ENCODE measurements around the gene FDX2. TPM values are rescaled to one million over a fixed set of nuclear protein-coding genes. Genes with fewer than 3 reads are reported as not detected.

Gene FDX2
- total and polyA plus RNA-seq, 9 donors: 2.5 to 23.6 (median 13.2) TPM

DNA sequence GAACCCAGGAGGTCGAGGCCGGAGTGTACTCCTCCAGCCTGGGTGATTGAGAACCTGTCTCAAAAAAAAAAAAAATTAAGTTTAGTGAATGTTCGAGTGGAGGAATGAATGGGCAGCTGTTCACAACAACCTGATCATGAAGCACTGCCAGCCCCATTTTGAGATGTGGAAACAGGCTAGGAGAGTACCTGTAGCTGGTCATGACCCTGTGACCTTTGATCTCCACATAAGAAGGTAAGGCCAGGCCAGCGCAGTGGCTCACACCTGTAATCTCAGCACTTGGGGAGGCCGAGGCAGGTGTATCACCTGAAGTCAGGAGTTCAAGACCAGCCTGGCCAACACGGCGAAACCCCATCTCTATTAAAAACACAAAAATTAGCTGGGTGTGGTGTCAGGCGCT is 9.9 kb upstream of the FDX2 start:
- no peak overlapping the region for H3K27ac ChIP-seq
- TF ChIP-seq EP300 (IDR thresholded peaks at IDR 0.05) (no peak), POLR2A (IDR thresholded peaks at IDR 0.05) (no peak), CTCF (IDR thresholded peaks at IDR 0.05) (no peak)
- intact Hi-C loops (cut with DNase I): no loop called here
- H3K27me3 ChIP-seq: no peaks in the 10 kb centered on the region
- DNase-seq: no peak
- H3K4me3 ChIP-seq: no peak overlapping the region
- H3K9me3 ChIP-seq: no peaks in the 10 kb centered on the region
- no peaks in the 10 kb centered on the region for H3K4me1 ChIP-seq (ENCODE audit: insufficient read depth)
- H3K36me3 ChIP-seq: no peaks in the 10 kb centered on the region
- 84 to 86% (median 84%) methylated on average over 8 of the region's 8 CpGs for WGBS, 3 donors

DNA sequence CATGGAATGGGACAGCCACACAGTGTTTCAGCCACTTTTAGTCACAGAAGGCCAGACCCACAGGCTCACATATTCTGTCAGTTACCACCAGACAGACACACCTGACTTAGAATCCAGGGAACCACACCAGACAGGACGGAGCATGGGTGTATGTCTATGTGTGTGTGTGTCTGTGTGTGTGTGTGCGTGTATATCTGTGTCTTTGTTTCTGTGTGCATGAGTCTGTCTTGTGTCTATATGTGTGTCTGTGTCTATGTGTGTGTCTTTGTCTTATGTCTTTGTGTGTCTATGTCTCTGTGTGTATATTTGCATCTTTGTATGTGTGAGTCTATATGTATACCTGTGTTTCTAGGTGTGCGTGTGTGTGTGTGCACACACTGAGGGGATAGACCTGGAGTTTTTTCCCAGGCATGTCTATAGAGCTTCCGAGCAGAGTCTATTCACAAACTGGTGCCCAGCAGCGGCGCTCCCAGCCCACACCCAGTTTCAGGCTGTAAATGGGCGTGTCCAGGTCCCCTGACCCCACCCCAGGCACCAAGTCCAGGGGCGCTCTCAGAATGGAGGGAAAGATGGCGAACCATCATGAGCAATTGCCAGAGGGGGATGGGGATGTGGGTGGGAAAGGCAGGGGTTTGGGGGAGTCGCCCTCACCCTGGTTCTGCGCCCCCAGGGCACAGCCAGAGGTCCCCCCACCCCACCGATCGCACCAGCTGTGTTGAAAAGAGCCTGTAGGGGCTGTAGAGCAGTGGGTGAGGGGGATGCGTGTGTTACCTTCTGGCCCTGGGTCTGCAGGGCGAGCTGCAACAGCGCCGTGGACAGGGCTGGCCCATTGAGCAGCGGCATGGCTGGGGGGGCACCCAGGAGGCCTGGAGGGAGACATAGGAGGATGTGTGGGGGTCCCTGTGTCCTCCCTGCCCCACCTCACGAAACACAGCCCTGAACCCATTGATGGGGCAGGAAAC is 6.3 kb upstream of the FDX2 start:
- no peak for DNase-seq
- intact Hi-C loops (cut with DNase I): no loop called here
- TF ChIP-seq EP300 (IDR thresholded peaks at IDR 0.05): no peak
- no peak for TF ChIP-seq CTCF (IDR thresholded peaks at IDR 0.05)
- no peak for TF ChIP-seq POLR2A (IDR thresholded peaks at IDR 0.05)
- Histone ChIP-seq H3K9me3 (no peaks in the 10 kb centered on the region), H3K27me3 (no peaks in the 10 kb centered on the region), H3K27ac (no peak overlapping the region), H3K36me3 (no peaks in the 10 kb centered on the region), H3K4me1 (ENCODE audit: insufficient read depth) (no peaks in the 10 kb centered on the region), H3K4me3 (no peak overlapping the region)
- WGBS, 3 donors: 90 to 94% (median 91%) methylated on average over 17 to 19 of the region's 19 CpGs

DNA sequence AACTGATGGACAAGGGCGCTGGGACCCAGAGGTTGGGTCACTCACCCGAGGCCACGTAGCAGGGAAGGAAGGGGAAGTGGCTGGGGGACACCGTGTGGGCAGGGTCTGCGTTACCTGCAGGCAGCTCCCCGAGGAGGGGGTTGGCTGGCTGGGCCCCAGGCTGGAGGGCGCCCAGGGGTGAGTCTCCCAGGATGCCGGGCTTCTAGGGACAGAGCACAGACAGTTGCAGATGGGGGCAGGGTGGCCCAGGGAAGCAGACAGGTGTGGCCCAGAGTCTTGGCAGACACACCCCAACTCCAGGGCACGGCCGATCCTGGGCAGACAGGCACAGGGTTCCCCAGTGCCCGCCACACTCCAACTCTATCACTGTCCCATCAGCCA is 5.6 kb upstream of the FDX2 start:
- Histone ChIP-seq H3K27me3 (no peaks in the 10 kb centered on the region), H3K36me3 (no peaks in the 10 kb centered on the region), H3K4me1 (ENCODE audit: insufficient read depth) (no peaks in the 10 kb centered on the region), H3K4me3 (no peak overlapping the region), H3K9me3 (no peaks in the 10 kb centered on the region), H3K27ac (no peak overlapping the region)
- no peak for TF ChIP-seq EP300 (IDR thresholded peaks at IDR 0.05)
- intact Hi-C loops (cut with DNase I): no loop called here
- DNase-seq: no peak
- 89 to 91% (median 91%) methylated on average over 11 of the region's 11 CpGs for WGBS, 3 donors

GRCh38 chr19:10320602-10321416 is 5.0 kb upstream of the FDX2 start:
- no peak for DNase-seq
- WGBS, 3 donors: 89% methylated on average over 20 to 32 of the region's 32 CpGs
- peaks cover 1% of the 10 kb centered on the region for H3K4me1 ChIP-seq (ENCODE audit: insufficient read depth)
- H3K4me3 ChIP-seq: no peak overlapping the region
- no peaks in the 10 kb centered on the region for H3K27me3 ChIP-seq
- no peak for TF ChIP-seq CTCF (IDR thresholded peaks at IDR 0.05)
- TF ChIP-seq POLR2A (IDR thresholded peaks at IDR 0.05): no peak
- TF ChIP-seq EP300 (IDR thresholded peaks at IDR 0.05): no peak
- H3K9me3 ChIP-seq: no peaks in the 10 kb centered on the region
- H3K27ac ChIP-seq: no peak overlapping the region
- intact Hi-C loops (cut with DNase I): no loop called here
- no peaks in the 10 kb centered on the region for H3K36me3 ChIP-seq

Measured in ovary (tissue), 9 donors.